IPS-20b (cell line): ENCODE results near the gene ZMYND15.
A peak's percentile ranks its signal among the peaks of the same experiment; 100 is the strongest.

ENCODE experiments used
- H3K27ac ChIP-seq: one replicate; pipeline ENCODE4 v1.5.1; 2013; ENCODE audit warnings: low read length
- H3K27me3 ChIP-seq: 2 replicates; pipeline ENCODE4 v1.6.1; 2013; ENCODE audit warnings: mild to moderate bottlenecking, low read length, inconsistent platforms; ENCODE audit not compliant: insufficient read depth
- H3K36me3 ChIP-seq: 2 replicates; pipeline ENCODE4 v1.6.1; 2013; ENCODE audit warnings: low read depth, mild to moderate bottlenecking, inconsistent platforms, low read length, moderate library complexity; ENCODE audit not compliant: insufficient read depth
- H3K4me1 ChIP-seq: 2 replicates; pipeline ENCODE4 v1.6.1; 2013; ENCODE audit warnings: mild to moderate bottlenecking, control low read depth, inconsistent platforms, low read length, moderate library complexity; ENCODE audit not compliant: insufficient read depth
- H3K4me3 ChIP-seq: 2 replicates; pipeline ENCODE4 v1.5.1; 2013; ENCODE audit warnings: mild to moderate bottlenecking, low read length, inconsistent platforms
- H3K9ac ChIP-seq: 2 replicates; pipeline ENCODE4 v1.6.1; 2013; ENCODE audit warnings: low read depth, mild to moderate bottlenecking, inconsistent platforms, low read length, moderate library complexity
- H3K9me3 ChIP-seq: 2 replicates; pipeline ENCODE4 v1.6.1; 2013; ENCODE audit warnings: mild to moderate bottlenecking, low read depth, low read length, inconsistent platforms; ENCODE audit not compliant: insufficient read depth

ZMYND15 gene

DNA sequence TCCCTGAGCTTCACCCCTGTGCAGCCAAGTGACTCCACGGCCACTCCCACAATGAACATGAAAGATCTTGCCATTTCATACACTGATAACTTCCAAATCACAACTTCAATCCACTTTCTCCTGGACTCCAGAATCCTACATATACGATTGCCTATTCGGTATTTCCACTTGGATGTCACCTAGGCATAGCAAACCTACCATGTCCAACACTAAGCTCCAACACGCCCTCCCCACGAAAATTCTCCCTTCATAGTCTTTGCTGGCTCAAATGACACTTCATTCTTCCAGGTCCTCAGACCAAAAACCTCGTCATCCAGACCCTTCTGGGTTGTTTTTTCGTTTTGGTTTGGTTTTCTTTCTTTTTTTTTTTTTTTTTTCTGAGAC, 51.1 kb downstream of the ZMYND15 start:
- H3K4me3 ChIP-seq: peak overlapping the region; percentile 77
- peaks cover 3% of the 10 kb centered on the region; the same call in 1 of the 2 replicates for H3K4me1 ChIP-seq
- H3K36me3 ChIP-seq: no peaks in the 10 kb centered on the region
- peak overlapping the region; percentile 41; the same call in 1 of the 2 replicates for H3K9ac ChIP-seq
- H3K27me3 ChIP-seq: peaks cover 69% of the 10 kb centered on the region
- no peaks in the 10 kb centered on the region for H3K9me3 ChIP-seq
- no peak overlapping the region for H3K27ac ChIP-seq

DNA sequence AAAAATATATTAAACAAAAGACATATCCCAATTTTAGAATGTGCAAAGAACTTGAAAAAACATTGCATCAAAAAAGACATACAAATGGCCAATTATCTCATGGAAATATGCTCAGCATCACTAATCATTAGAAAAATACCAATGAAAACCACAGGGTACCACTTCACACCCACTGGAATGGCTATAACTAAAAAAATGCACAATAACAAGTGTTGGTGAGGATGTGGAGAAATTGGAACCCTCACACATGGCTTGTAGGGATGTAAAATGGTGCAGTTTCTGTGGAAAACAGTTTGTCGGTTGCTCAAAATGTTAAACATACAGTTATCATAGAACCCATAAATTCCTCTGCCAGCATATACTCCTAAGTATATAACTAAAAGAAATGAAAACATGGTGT, 55.5 kb downstream of the ZMYND15 start:
- Histone ChIP-seq H3K27me3 (peaks cover 25% of the 10 kb centered on the region), H3K36me3 (peaks cover 20% of the 10 kb centered on the region), H3K27ac (no peak overlapping the region), H3K9me3 (no peaks in the 10 kb centered on the region), H3K4me3 (no peak overlapping the region), H3K9ac (no peak overlapping the region), H3K4me1 (0 out of 2 replicates have a peak, but pooled peaks cover 3% of the 10 kb centered on the region)
